Activated naive CD4-positive, alpha-beta T cell treated with anti-CD3 and anti-CD28 coated beads, Interleukin-2, amount 10 ng/mL, durations not matched to agents 5 hours and 36 hours (primary cell): ENCODE measurements around the gene AUH. TPM values are rescaled to one million over a fixed set of nuclear protein-coding genes. Genes with fewer than 3 reads are reported as not detected.

Experiments used
- total RNA-seq, 2 experiments: library from RNA; stranded (reverse); gene quantifications; one replicate each; pipeline ENCODE4 v1.2.3, GENCODE V29; 2021

AUH gene
- 10 to 100 TPM; 15.3 to 18.9 TPM for total RNA-seq

GRCh38 chr9:91361291-91362050 is at the start of gene AUH:
TSS of gene AUH (minus strand) at chr9:91361918. CDS start at chr9:91361889, 29 bp downstream.

Other genes starting within 250 kb of the AUH start
- 10 to 100 TPM; 26.1 to 28.3 TPM for gene NFIL3, start 61.9 kb upstream of the AUH start, total RNA-seq